NCI-H1436 (cell line): ENCODE data around the gene KLHDC4.

Source experiments
- DNase-seq: peaks from one replicate; lab custom pipeline; 2025; lab: John Stamatoyannopoulos, UW

KLHDC4 gene

GRCh38 chr16:87698676-87699199 lies 67.0 kb downstream of the KLHDC4 start:
- no peak for DNase-seq

GRCh38 chr16:87698241-87698640 lies 67.5 kb downstream of the KLHDC4 start:
- DNase-seq, result no peak

GRCh38 chr16:87697792-87698191 lies 68.0 kb downstream of the KLHDC4 start:
- DNase-seq, result no peak

GRCh38 chr16:87697256-87697655 lies 68.5 kb downstream of the KLHDC4 start:
- DNase-seq, result no peak

- DNase-seq, result no peak
Observed at GRCh38 chr16:87696726-87697125, 69.1 kb downstream of the KLHDC4 start.

GRCh38 chr16:87695534-87695933 lies 70.3 kb downstream of the KLHDC4 start:
- DNase-seq, result no peak

GRCh38 chr16:87694441-87695125 lies 71.2 kb downstream of the KLHDC4 start:
- DNase-seq, result no peak

- DNase-seq, result no peak
Observed at GRCh38 chr16:87693827-87694226, 72.0 kb downstream of the KLHDC4 start.

- DNase-seq, result no peak
Observed at GRCh38 chr16:87692756-87693155, 73.0 kb downstream of the KLHDC4 start.

- no peak for DNase-seq
Observed at GRCh38 chr16:87692176-87692575, 73.6 kb downstream of the KLHDC4 start.

GRCh38 chr16:87691686-87692079 lies 74.1 kb downstream of the KLHDC4 start:
- DNase-seq, result no peak

GRCh38 chr16:87690911-87691685 lies 74.7 kb downstream of the KLHDC4 start:
- DNase-seq, result no peak

GRCh38 chr16:87689956-87690465 lies 75.8 kb downstream of the KLHDC4 start:
- DNase-seq, result no peak

- DNase-seq, result no peak
Observed at GRCh38 chr16:87688876-87689815, 76.6 kb downstream of the KLHDC4 start.

GRCh38 chr16:87687998-87688529 lies 77.7 kb downstream of the KLHDC4 start:
- no peak for DNase-seq

GRCh38 chr16:87687126-87687910 lies 78.5 kb downstream of the KLHDC4 start:
- no peak for DNase-seq

GRCh38 chr16:87686697-87687096 lies 79.1 kb downstream of the KLHDC4 start:
- no peak for DNase-seq

GRCh38 chr16:87685766-87686165 lies 80.0 kb downstream of the KLHDC4 start:
- no peak for DNase-seq

- DNase-seq, result no peak
Observed at GRCh38 chr16:87685405-87685755, 80.4 kb downstream of the KLHDC4 start.

GRCh38 chr16:87684711-87685404 lies 80.9 kb downstream of the KLHDC4 start:
- no peak for DNase-seq
